ENCODE data around the gene RRAS.

The RRAS gene

GRCh38 chr19:49640113-49640898 is at the start of gene RRAS:
Gene RRAS, minus strand, starts transcription at chr19:49640143. Its CDS starts 45 bp downstream, at chr19:49640098.
- Histone ChIP-seq H3K4me1 (ENCODE audit: insufficient read depth, low read length) (peaks cover 12% of the 10 kb centered on the region), H3K9me3 (ENCODE audit: control insufficient read depth, insufficient read depth, low read length) (no peaks in the 10 kb centered on the region)

GRCh38 chr19:49689133-49690078 is 49.5 kb upstream of the RRAS start, which contains the start of gene ADM5:
Gene ADM5, plus strand, starts transcription at chr19:49689594. Its CDS starts 244 bp downstream, at chr19:49689838.
- peak within 1 kb of the TSS; percentile 75 for H3K9ac ChIP-seq (ENCODE audit: low read depth, low read length)
- H3K4me1 ChIP-seq (ENCODE audit: insufficient read depth, low read length), result peaks cover 15% of the 10 kb centered on the region; the same call in 1 of the 2 replicates
- H3K36me3 ChIP-seq (ENCODE audit: insufficient read depth, low read length), result peaks cover 8% of the 10 kb centered on the region; the same call in 1 of the 2 replicates
- H3K9me3 ChIP-seq (ENCODE audit: control insufficient read depth, insufficient read depth, low read length), result no peaks in the 10 kb centered on the region

More at GRCh38 chr19:49640113-49640898, at the start of gene RRAS:
- H3K9ac ChIP-seq (ENCODE audit: low read depth, low read length), result peak within 1 kb of the TSS; percentile 91
- no peaks in the 10 kb centered on the region for H3K36me3 ChIP-seq (ENCODE audit: insufficient read depth, low read length)

DNA sequence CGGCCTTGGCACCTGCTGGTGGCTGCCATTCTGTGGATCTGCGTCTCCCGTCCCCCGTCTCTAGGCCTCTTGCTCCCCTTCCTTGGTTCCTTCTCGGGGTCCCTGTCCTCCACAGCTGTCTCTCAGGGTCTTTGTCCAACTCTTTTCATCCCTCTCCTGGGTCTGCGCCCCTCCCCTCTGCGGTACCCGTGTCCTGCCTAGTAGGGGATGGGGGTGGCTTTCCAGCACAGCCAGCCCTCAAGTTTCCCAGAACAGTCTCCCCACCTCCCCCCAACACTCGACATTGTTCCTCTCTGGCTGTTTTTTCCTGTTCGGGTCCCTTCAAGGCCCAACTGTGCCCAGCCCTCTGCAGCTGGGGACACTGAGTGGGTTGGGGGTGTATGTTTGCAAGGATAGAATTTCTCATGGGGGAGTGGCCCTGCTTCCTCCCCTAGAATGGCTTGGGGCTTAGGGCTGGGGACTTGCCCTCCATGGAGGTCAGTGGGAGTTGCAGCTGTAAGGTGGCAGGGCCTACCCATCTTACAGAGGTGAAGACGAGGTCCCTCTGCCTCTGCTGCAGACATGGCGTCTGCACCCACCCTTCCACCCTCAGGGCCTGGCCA is 48.7 kb upstream of the RRAS start:
- no peaks in the 10 kb centered on the region for H3K9me3 ChIP-seq (ENCODE audit: control insufficient read depth, insufficient read depth, low read length)
- peaks cover 15% of the 10 kb centered on the region; the same call in 1 of the 2 replicates for H3K4me1 ChIP-seq (ENCODE audit: insufficient read depth, low read length)
- H3K36me3 ChIP-seq (ENCODE audit: insufficient read depth, low read length), result peaks cover 8% of the 10 kb centered on the region; the same call in 1 of the 2 replicates
- peak overlapping the region; percentile 75; the same call in 1 of the 2 replicates for H3K9ac ChIP-seq (ENCODE audit: low read depth, low read length)

DNA sequence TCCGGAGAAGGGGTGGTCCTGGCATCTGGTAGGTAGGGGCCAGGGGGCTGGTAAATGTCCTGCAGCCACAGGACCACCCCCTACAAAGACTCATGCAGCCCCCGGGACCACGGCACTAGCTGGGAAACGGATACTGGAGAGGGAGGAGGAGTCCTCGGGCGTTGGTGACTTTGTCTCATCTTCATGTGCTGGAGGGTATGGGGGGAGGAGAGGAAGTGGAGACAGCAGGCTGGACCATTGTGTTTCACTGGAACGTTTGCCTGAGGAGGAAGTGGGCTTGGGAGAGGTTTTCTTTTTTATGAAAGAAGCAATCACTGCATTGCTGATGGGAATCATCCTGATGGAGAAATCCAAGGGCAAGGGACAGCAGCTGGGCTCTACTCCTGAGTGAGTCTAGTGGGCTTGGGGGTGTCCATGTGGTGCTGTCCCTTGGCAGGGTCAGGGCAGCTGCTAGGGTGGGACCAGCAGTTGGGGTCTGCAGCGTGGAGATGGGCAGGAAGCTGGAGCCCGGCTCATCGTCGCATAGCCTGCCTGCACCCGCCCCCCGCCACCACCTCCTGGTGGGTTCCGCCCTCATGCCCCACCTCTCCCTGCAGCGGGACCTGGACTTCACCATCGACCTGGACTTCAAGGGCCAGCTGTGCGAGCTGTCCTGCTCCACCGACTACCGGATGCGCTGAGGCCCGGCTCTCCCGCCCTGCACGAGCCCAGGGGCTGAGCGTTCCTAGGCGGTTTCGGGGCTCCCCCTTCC is 47.8 kb upstream of the RRAS start:
- H3K9ac ChIP-seq (ENCODE audit: low read depth, low read length), result no peak overlapping the region
- peaks cover 15% of the 10 kb centered on the region; the same call in 1 of the 2 replicates for H3K4me1 ChIP-seq (ENCODE audit: insufficient read depth, low read length)
- peaks cover 11% of the 10 kb centered on the region; the same call in 1 of the 2 replicates for H3K36me3 ChIP-seq (ENCODE audit: insufficient read depth, low read length)

DNA sequence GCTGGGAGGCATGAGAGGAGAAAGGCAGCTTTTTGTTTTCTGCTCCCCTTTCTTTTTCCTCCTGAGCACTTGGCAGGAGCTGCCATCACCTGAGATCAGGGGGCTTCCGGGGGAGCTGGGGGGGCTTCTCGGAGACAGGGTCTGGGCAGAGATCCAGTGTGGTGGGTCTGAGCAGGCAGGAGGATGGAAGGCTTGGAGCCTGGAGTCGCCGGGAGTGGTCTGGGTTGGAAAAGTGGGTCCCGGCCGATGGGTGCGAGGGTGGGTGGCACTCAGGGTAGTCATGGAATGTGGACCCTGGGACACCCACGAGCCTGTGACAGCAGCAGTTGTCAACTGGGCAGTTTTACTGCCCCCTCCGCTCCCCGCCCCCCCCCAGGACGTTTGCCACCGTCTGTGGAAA is 47.2 kb upstream of the RRAS start:
- peaks cover 15% of the 10 kb centered on the region; the same call in 1 of the 2 replicates for H3K4me1 ChIP-seq (ENCODE audit: insufficient read depth, low read length)
- H3K9ac ChIP-seq (ENCODE audit: low read depth, low read length), result no peak overlapping the region
- no peaks in the 10 kb centered on the region for H3K9me3 ChIP-seq (ENCODE audit: control insufficient read depth, insufficient read depth, low read length)
- peaks cover 16% of the 10 kb centered on the region; the same call in 1 of the 2 replicates for H3K36me3 ChIP-seq (ENCODE audit: insufficient read depth, low read length)

More for the DNA sequence above, 47.8 kb upstream of the RRAS start:
- no peaks in the 10 kb centered on the region for H3K9me3 ChIP-seq (ENCODE audit: control insufficient read depth, insufficient read depth, low read length)

GRCh38 chr19:49686503-49687088 is 46.7 kb upstream of the RRAS start:
- H3K9ac ChIP-seq (ENCODE audit: low read depth, low read length), result no peak overlapping the region
- peaks cover 16% of the 10 kb centered on the region for H3K36me3 ChIP-seq (ENCODE audit: insufficient read depth, low read length)
- peaks cover 15% of the 10 kb centered on the region; the same call in 1 of the 2 replicates for H3K4me1 ChIP-seq (ENCODE audit: insufficient read depth, low read length)
- H3K9me3 ChIP-seq (ENCODE audit: control insufficient read depth, insufficient read depth, low read length), result no peaks in the 10 kb centered on the region

GRCh38 chr19:49685845-49686332 is 45.9 kb upstream of the RRAS start:
- Histone ChIP-seq H3K36me3 (ENCODE audit: insufficient read depth, low read length) (peaks cover 16% of the 10 kb centered on the region), H3K9ac (ENCODE audit: low read depth, low read length) (no peak overlapping the region), H3K9me3 (ENCODE audit: control insufficient read depth, insufficient read depth, low read length) (no peaks in the 10 kb centered on the region), H3K4me1 (ENCODE audit: insufficient read depth, low read length) (peaks cover 18% of the 10 kb centered on the region)

DNA sequence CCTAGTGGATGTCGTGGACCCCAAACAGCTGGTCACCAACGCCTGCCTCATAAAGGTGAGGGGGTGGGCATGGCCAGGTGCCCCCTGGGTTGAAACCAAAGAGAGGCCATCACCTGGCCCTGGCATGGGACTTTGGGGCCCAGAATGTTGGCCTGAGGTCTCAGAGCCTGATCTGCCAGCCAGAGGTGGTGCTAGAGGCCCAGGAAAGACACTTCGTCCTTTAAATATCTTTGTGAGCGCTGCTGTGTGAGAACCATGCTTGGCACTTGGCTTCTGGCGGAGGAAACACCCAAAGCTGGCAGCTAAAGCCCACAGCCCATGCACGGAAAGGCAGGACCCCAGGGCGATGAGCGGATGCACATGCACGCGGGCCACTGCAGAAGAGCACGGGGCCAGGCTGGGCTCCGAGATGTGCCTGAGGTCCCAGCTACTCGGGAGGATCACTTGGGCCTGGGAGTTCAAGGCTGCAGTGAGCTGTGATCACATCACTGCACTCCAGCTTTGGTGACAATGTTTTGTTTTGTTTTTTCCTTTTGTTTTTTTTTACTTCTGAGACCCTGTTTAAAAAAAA is 45.1 kb upstream of the RRAS start:
- Histone ChIP-seq H3K4me1 (ENCODE audit: insufficient read depth, low read length) (peaks cover 23% of the 10 kb centered on the region), H3K9me3 (ENCODE audit: control insufficient read depth, insufficient read depth, low read length) (no peaks in the 10 kb centered on the region), H3K36me3 (ENCODE audit: insufficient read depth, low read length) (peaks cover 16% of the 10 kb centered on the region), H3K9ac (ENCODE audit: low read depth, low read length) (no peak overlapping the region)

DNA sequence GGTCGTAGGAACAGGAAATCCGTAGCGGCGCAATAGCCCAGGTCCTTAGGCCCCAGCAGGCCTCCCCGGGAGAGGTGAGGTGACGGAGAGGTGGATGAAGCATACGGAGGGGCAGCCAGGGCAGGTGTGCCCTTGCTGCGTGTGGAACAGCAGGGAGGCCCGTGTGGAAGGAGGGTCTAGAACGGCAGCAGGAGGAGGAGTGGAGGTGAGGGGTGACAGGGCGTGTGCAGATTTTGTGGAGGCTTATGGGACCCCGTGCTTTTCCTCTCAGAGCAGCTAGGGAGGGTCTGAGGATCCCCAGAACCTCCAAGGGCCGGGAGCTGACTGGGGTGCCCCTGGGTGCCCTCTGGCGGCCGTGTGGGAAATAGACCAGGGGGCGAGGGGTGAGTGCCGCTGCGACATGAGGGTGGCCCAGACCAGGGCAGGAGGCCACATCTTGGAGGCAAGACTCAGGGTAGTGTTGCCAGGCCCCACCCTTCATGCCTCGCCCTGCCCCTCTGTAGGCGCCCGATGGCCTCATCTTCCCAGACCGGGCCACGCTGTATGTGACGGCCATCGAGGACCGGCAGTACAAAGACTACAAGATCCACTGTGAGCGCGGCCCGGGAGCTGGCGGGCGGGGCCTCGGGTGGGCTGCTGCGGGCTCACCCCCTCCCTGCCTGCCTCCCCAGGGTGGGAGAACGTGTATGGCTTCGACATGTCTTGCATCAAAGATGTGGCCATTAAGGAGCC is 44.5 kb upstream of the RRAS start:
- H3K36me3 ChIP-seq (ENCODE audit: insufficient read depth, low read length), result peaks cover 16% of the 10 kb centered on the region
- H3K9ac ChIP-seq (ENCODE audit: low read depth, low read length), result no peak overlapping the region
- H3K9me3 ChIP-seq (ENCODE audit: control insufficient read depth, insufficient read depth, low read length), result no peaks in the 10 kb centered on the region
- peaks cover 25% of the 10 kb centered on the region for H3K4me1 ChIP-seq (ENCODE audit: insufficient read depth, low read length)

DNA sequence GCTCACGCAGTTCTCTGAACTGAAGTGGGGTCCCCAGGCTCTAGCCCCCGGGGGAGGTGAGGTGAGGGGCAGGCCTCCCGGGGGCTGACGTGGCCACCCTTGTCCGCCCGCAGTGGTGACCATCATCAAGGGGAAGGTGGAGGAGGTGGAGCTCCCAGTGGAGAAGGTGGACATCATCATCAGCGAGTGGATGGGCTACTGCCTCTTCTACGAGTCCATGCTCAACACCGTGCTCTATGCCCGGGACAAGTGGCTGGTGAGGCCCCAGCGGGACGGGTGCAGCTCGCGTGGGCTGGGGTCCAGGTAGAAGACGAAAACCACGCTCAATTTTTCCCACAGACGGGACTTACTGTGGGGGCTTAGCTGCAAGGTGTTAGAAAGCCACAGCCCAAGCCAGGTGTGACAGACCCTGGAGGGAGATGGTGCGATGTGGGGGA is 43.9 kb upstream of the RRAS start:
- Histone ChIP-seq H3K36me3 (ENCODE audit: insufficient read depth, low read length) (peaks cover 16% of the 10 kb centered on the region), H3K4me1 (ENCODE audit: insufficient read depth, low read length) (peaks cover 25% of the 10 kb centered on the region), H3K9me3 (ENCODE audit: control insufficient read depth, insufficient read depth, low read length) (no peaks in the 10 kb centered on the region), H3K9ac (ENCODE audit: low read depth, low read length) (no peak overlapping the region)

GRCh38 chr19:49682274-49682673 is 42.3 kb upstream of the RRAS start:
- H3K9me3 ChIP-seq (ENCODE audit: control insufficient read depth, insufficient read depth, low read length), result no peaks in the 10 kb centered on the region
- H3K36me3 ChIP-seq (ENCODE audit: insufficient read depth, low read length), result peaks cover 16% of the 10 kb centered on the region
- no peak overlapping the region for H3K9ac ChIP-seq (ENCODE audit: low read depth, low read length)
- peaks cover 17% of the 10 kb centered on the region for H3K4me1 ChIP-seq (ENCODE audit: insufficient read depth, low read length)

DNA sequence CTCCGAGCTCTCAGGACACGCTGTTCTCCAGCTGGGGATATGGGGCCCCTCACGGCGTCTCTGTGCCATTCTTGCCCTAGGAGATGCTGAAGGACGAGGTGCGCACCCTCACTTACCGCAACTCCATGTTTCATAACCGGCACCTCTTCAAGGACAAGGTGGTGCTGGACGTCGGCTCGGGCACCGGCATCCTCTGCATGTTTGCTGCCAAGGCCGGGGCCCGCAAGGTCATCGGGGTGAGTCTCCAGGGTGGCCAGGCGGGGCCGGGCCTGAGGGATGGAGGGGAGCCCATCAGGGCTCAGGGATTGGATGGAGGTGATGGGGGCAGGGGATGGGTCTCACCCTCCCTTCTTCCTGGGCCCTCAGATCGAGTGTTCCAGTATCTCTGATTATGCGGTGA is 41.9 kb upstream of the RRAS start:
- Histone ChIP-seq H3K4me1 (ENCODE audit: insufficient read depth, low read length) (peaks cover 14% of the 10 kb centered on the region), H3K36me3 (ENCODE audit: insufficient read depth, low read length) (peaks cover 16% of the 10 kb centered on the region), H3K9me3 (ENCODE audit: control insufficient read depth, insufficient read depth, low read length) (no peaks in the 10 kb centered on the region), H3K9ac (ENCODE audit: low read depth, low read length) (no peak overlapping the region)

Data from ES-I3 (cell line).